Measurements from ENCODE around the gene ALDH1A2.
"Not testable (repeated sequence)": the region's sequence is repeated elsewhere in the genome, so short reads cannot be mapped to it uniquely, and the experiment has no call there.

The ALDH1A2 gene

GRCh38 chr15:58003810-58004209 is 61.7 kb downstream of the ALDH1A2 start:
- ChIA-PET CTCF (interaction anchor here (0.6 to 0.7 kb wide), 2 partner anchors 224 to 353 kb away, joined by 3 read pairs; no protein-coding TSS in a partner anchor), POLR2A (no interaction called here)
- DNase-seq (ENCODE audit: extremely low spot score) = no peak
- no peak for TF ChIP-seq SP1 (IDR thresholded peaks at IDR 0.05)
- TF ChIP-seq CTBP1 (IDR thresholded peaks at IDR 0.05; ENCODE audit: borderline replicate concordance) = no peak
- TF ChIP-seq HDGF (IDR thresholded peaks at IDR 0.05; ENCODE audit: borderline replicate concordance) = no peak
- TF ChIP-seq ELF4 (IDR thresholded peaks at IDR 0.05) = no peak
- TF ChIP-seq FOXK2 (IDR thresholded peaks at IDR 0.05) = no peak
- no peak for TF ChIP-seq LEF1 (IDR thresholded peaks at IDR 0.05; ENCODE audit: borderline replicate concordance)
- TF ChIP-seq BHLHE40 (IDR thresholded peaks at IDR 0.05; ENCODE audit: borderline replicate concordance) = no peak
- no peak for TF ChIP-seq NFRKB (IDR thresholded peaks at IDR 0.05)
- TF ChIP-seq L3MBTL2 (conservative IDR thresholded peaks at IDR 0.05) = no peak
- TF ChIP-seq ARNT (IDR thresholded peaks at IDR 0.05) = no peak
- TF ChIP-seq ZNF384 (IDR thresholded peaks at IDR 0.05) = no peak
- TF ChIP-seq TARDBP (IDR thresholded peaks at IDR 0.05) = no peak
- TF ChIP-seq FOXM1 (IDR thresholded peaks at IDR 0.05; ENCODE audit: borderline replicate concordance) = no peak
- TF ChIP-seq PKNOX1 (IDR thresholded peaks at IDR 0.05) = no peak
- TF ChIP-seq SUZ12 (IDR thresholded peaks at IDR 0.05) = no peak
- TF ChIP-seq FOXA1 (IDR thresholded peaks at IDR 0.05) = no peak

GRCh38 chr15:58002338-58003126 is 63.0 kb downstream of the ALDH1A2 start:
- CTCF ChIA-PET = no interaction called here
- POLR2A ChIA-PET = no interaction called here
- no peak for TF ChIP-seq SUZ12 (IDR thresholded peaks at IDR 0.05)
- TF ChIP-seq SP1 (IDR thresholded peaks at IDR 0.05) = no peak
- no peak for TF ChIP-seq PKNOX1 (IDR thresholded peaks at IDR 0.05)
- TF ChIP-seq HDGF (IDR thresholded peaks at IDR 0.05; ENCODE audit: borderline replicate concordance) = no peak
- no peak for TF ChIP-seq ZNF384 (IDR thresholded peaks at IDR 0.05)
- no peak for TF ChIP-seq ELF4 (IDR thresholded peaks at IDR 0.05)
- no peak for TF ChIP-seq CTBP1 (IDR thresholded peaks at IDR 0.05; ENCODE audit: borderline replicate concordance)
- TF ChIP-seq ARNT (IDR thresholded peaks at IDR 0.05) = no peak
- TF ChIP-seq NFRKB (IDR thresholded peaks at IDR 0.05) = no peak
- DNase-seq (ENCODE audit: extremely low spot score) = no peak

GRCh38 chr15:57999699-58000098 is 65.8 kb downstream of the ALDH1A2 start:
- POLR2A ChIA-PET; CTCF ChIA-PET; DNase-seq (ENCODE audit: extremely low spot score): not testable (repeated sequence)

GRCh38 chr15:57996561-57996960 is 69.0 kb downstream of the ALDH1A2 start:
- DNase-seq (ENCODE audit: extremely low spot score) = no peak
- POLR2A ChIA-PET = no interaction called here
- CTCF ChIA-PET = interaction anchor here (0.6 kb wide), 1 partner anchor 245 kb away, joined by 4 read pairs; no protein-coding TSS in a partner anchor
- TF ChIP-seq BHLHE40 (IDR thresholded peaks at IDR 0.05; ENCODE audit: borderline replicate concordance) = no peak
- TF ChIP-seq ZNF384 (IDR thresholded peaks at IDR 0.05) = no peak
- no peak for TF ChIP-seq FOXA1 (IDR thresholded peaks at IDR 0.05)
- TF ChIP-seq NFRKB (IDR thresholded peaks at IDR 0.05) = no peak
- TF ChIP-seq SUZ12 (IDR thresholded peaks at IDR 0.05) = no peak
- no peak for TF ChIP-seq ELF4 (IDR thresholded peaks at IDR 0.05)
- no peak for TF ChIP-seq SP1 (IDR thresholded peaks at IDR 0.05)
- TF ChIP-seq LEF1 (IDR thresholded peaks at IDR 0.05; ENCODE audit: borderline replicate concordance) = no peak
- TF ChIP-seq ARNT (IDR thresholded peaks at IDR 0.05) = no peak
- no peak for TF ChIP-seq FOXM1 (IDR thresholded peaks at IDR 0.05; ENCODE audit: borderline replicate concordance)
- TF ChIP-seq L3MBTL2 (conservative IDR thresholded peaks at IDR 0.05) = no peak
- TF ChIP-seq TARDBP (IDR thresholded peaks at IDR 0.05) = no peak
- no peak for TF ChIP-seq CTBP1 (IDR thresholded peaks at IDR 0.05; ENCODE audit: borderline replicate concordance)
- TF ChIP-seq PKNOX1 (IDR thresholded peaks at IDR 0.05) = no peak
- TF ChIP-seq FOXK2 (IDR thresholded peaks at IDR 0.05) = no peak
- no peak for TF ChIP-seq HDGF (IDR thresholded peaks at IDR 0.05; ENCODE audit: borderline replicate concordance)

GRCh38 chr15:57994221-57995049 is 71.1 kb downstream of the ALDH1A2 start:
- ChIA-PET CTCF (interaction anchor here (0.6 to 0.7 kb wide), 3 partner anchors 74 to 961 kb away, joined by 3 to 5 read pairs (median 3); no protein-coding TSS in a partner anchor), POLR2A (interaction anchor here (1.1 kb wide), 1 partner anchor 71 kb away, joined by 3 read pairs; the partner anchor contains the start of gene ALDH1A2)
- no peak for DNase-seq (ENCODE audit: extremely low spot score)
- TF ChIP-seq SUZ12 (IDR thresholded peaks at IDR 0.05) = no peak
- TF ChIP-seq CTBP1 (IDR thresholded peaks at IDR 0.05; ENCODE audit: borderline replicate concordance) = peak; percentile 34; the same call in 1 of the 2 replicates
- TF ChIP-seq HDGF (IDR thresholded peaks at IDR 0.05; ENCODE audit: borderline replicate concordance) = no peak
- no peak for TF ChIP-seq FOXK2 (IDR thresholded peaks at IDR 0.05)
- no peak for TF ChIP-seq PKNOX1 (IDR thresholded peaks at IDR 0.05)
- no peak for TF ChIP-seq FOXM1 (IDR thresholded peaks at IDR 0.05; ENCODE audit: borderline replicate concordance)
- TF ChIP-seq ELF4 (IDR thresholded peaks at IDR 0.05) = no peak
- TF ChIP-seq LEF1 (IDR thresholded peaks at IDR 0.05; ENCODE audit: borderline replicate concordance) = no peak
- TF ChIP-seq ZNF384 (IDR thresholded peaks at IDR 0.05) = peak; percentile 56; the same call in 1 of the 2 replicates
- no peak for TF ChIP-seq ARNT (IDR thresholded peaks at IDR 0.05)
- no peak for TF ChIP-seq SP1 (IDR thresholded peaks at IDR 0.05)
- TF ChIP-seq L3MBTL2 (conservative IDR thresholded peaks at IDR 0.05) = no peak
- TF ChIP-seq TARDBP (IDR thresholded peaks at IDR 0.05) = no peak
- TF ChIP-seq NFRKB (IDR thresholded peaks at IDR 0.05) = no peak
- no peak for TF ChIP-seq BHLHE40 (IDR thresholded peaks at IDR 0.05; ENCODE audit: borderline replicate concordance)
- TF ChIP-seq FOXA1 (IDR thresholded peaks at IDR 0.05) = peak; percentile 46; the same call in 1 of the 2 replicates
